Endothelial cell of umbilical vein (primary cell): ENCODE measurements around the gene MTAP. TPM values are rescaled to one million over a fixed set of nuclear protein-coding genes. Genes with fewer than 3 reads are reported as not detected.

Experiments used
- BruUV-seq: library from RNA; stranded (reverse); fragments of 400-500 nt; replicated peaks from 2 replicates; lab custom pipeline; 2021; lab: Mats Ljungman, UMichigan
- CTCF ChIA-PET: fragments of 300-600, 350-600 bp; sonication (Branson Sonifier 250); formaldehyde crosslinking; loops from one replicate; lab custom pipeline; 2021; ENCODE audit warnings: antibody characterized with exemption, inconsistent platforms; lab: Charles Lee
- POLR2A ChIA-PET: fragments of 300-600, 350-600 bp; sonication (Branson Sonifier 250); formaldehyde crosslinking; loops from one replicate; lab custom pipeline; 2021; ENCODE audit warnings: antibody characterized with exemption, inconsistent platforms; lab: Charles Lee
- DNase-seq: peaks from one replicate; pipeline ENCODE4 v3.0.0-alpha.2; 2011; ENCODE audit warnings: low read depth, low spot score
- FAIRE-seq: peaks from 2 replicates; lab custom pipeline; 2011; peaks lifted over from hg19 to GRCh38; lab: Jason Lieb, UNC
- H2AFZ ChIP-seq: 2 replicates; pipeline ENCODE4 v1.6.0; 2012; ENCODE audit warnings: low read depth, low read length, control low read depth, inconsistent platforms
- H3K27ac ChIP-seq: 2 replicates; pipeline ENCODE4 v1.5.1; 2011; ENCODE audit warnings: low read depth, mild to moderate bottlenecking, control low read depth, low read length, moderate library complexity; ENCODE audit not compliant: insufficient read depth
- H3K27me3 ChIP-seq, 2 experiments: 2 replicates each; pipeline versions ENCODE4 v1.6.0 to v1.6.1; 2011; ENCODE audit warnings: low read length in 2 of 2, mixed read lengths in 1 of 2; ENCODE audit not compliant: control insufficient read depth in 2 of 2, insufficient read depth in 2 of 2
- H3K36me3 ChIP-seq, 2 experiments: 2 replicates in 1 of 2; 3 replicates in 1 of 2; pipeline ENCODE4 v1.5.1; 2011; ENCODE audit warnings: low read length in 2 of 2, mild to moderate bottlenecking in 1 of 2, moderate library complexity in 1 of 2; ENCODE audit not compliant: control insufficient read depth in 2 of 2, insufficient read depth in 2 of 2; ENCODE audit errors: extremely low read depth in 1 of 2
- H3K4me1 ChIP-seq: 3 replicates; pipeline ENCODE4 v1.5.1; 2011; ENCODE audit warnings: mild to moderate bottlenecking, low read length; ENCODE audit not compliant: control insufficient read depth, insufficient read depth; ENCODE audit errors: extremely low read depth
- H3K4me2 ChIP-seq: 2 replicates; pipeline ENCODE4 v1.6.1; 2011; ENCODE audit warnings: low read length, control low read depth, mixed read lengths; ENCODE audit not compliant: insufficient read depth
- H3K4me3 ChIP-seq, 3 experiments: fragments of 200-600 bp in 1 of 3; sonication (generic), shearing (Covaris generic) in 1 of 3; replicated peaks in 1 of 3; 2 replicates each; pipeline ENCODE4 v1.5.1; 2011 to 2016; ENCODE audit warnings: control low read depth in 3 of 3, low read length in 3 of 3, mild to moderate bottlenecking in 2 of 3, inconsistent platforms in 1 of 3, low read depth in 1 of 3, moderate library complexity in 1 of 3; ENCODE audit not compliant: insufficient read depth in 1 of 3
- H3K79me2 ChIP-seq: 2 replicates; pipeline ENCODE4 v1.6.0; 2012; ENCODE audit warnings: low read length, inconsistent platforms; ENCODE audit not compliant: control insufficient read depth, insufficient read depth
- H3K9ac ChIP-seq: replicated peaks from 2 replicates; pipeline ENCODE3; 2011; ENCODE audit warnings: low read length, control low read depth; ENCODE audit not compliant: insufficient read depth; ENCODE audit errors: extremely low read depth
- H3K9me1 ChIP-seq: replicated peaks from 3 replicates; pipeline ENCODE4 v1.6.0; 2011; ENCODE audit warnings: mild to moderate bottlenecking, low read length; ENCODE audit not compliant: control insufficient read depth, insufficient read depth; ENCODE audit errors: extremely low read depth
- H3K9me3 ChIP-seq: replicated peaks from 2 replicates; pipeline ENCODE4 v1.5.1; 2012; ENCODE audit warnings: low read length, inconsistent platforms; ENCODE audit not compliant: control insufficient read depth, insufficient read depth
- H4K20me1 ChIP-seq: replicated peaks from 2 replicates; pipeline ENCODE3; 2011; ENCODE audit warnings: mild to moderate bottlenecking, low read length; ENCODE audit not compliant: control insufficient read depth, insufficient read depth; ENCODE audit errors: extremely low read depth
- CTCF ChIP-seq, 2 donors: IDR thresholded peaks; 1 replicate in 1 of 2; 2 replicates in 1 of 2; pipeline ENCODE4 v1.5.1; 2011; ENCODE audit warnings: low read length in 2 of 2, mild to moderate bottlenecking in 2 of 2, moderate library complexity in 2 of 2, control low read depth in 1 of 2, inconsistent platforms in 1 of 2, low read depth in 1 of 2; ENCODE audit not compliant: insufficient read depth in 1 of 2; ENCODE audit errors: extremely low read depth in 1 of 2
- EZH2 ChIP-seq: IDR thresholded peaks from 2 replicates; pipeline ENCODE4 v1.6.1; 2012; ENCODE audit warnings: borderline replicate concordance, low read depth, mild to moderate bottlenecking, moderate library complexity, low read length, inconsistent platforms; ENCODE audit not compliant: severe bottlenecking
- FOS ChIP-seq: IDR thresholded peaks from 2 replicates; pipeline ENCODE4 v1.6.1; 2011; ENCODE audit warnings: mild to moderate bottlenecking, low read length, moderate library complexity, borderline replicate concordance; ENCODE audit not compliant: insufficient read depth
- GATA2 ChIP-seq: IDR thresholded peaks from 2 replicates; pipeline ENCODE4 v1.7.0; 2011; ENCODE audit warnings: low read depth, mild to moderate bottlenecking, moderate library complexity, mixed read lengths, low read length; ENCODE audit not compliant: insufficient read length, insufficient read depth
- JUN ChIP-seq: IDR thresholded peaks from 2 replicates; pipeline ENCODE4 v1.6.1; 2011; ENCODE audit warnings: borderline replicate concordance, low read depth; ENCODE audit not compliant: insufficient read length, insufficient read depth
- MYC ChIP-seq: IDR thresholded peaks from one replicate; pipeline ENCODE4 v1.6.1; 2011; ENCODE audit warnings: mild to moderate bottlenecking, low read depth, low read length
- POLR2A ChIP-seq: IDR thresholded peaks from 2 replicates; pipeline ENCODE4 v1.6.1; 2012; ENCODE audit warnings: low read depth, mild to moderate bottlenecking, control low read depth, low read length
- POLR2AphosphoS5 ChIP-seq: IDR thresholded peaks from 2 replicates; pipeline ENCODE4 v1.6.1; 2012; ENCODE audit warnings: low read depth, mild to moderate bottlenecking, control low read depth, low read length, moderate library complexity; ENCODE audit not compliant: insufficient read depth
- dilution Hi-C: fragments of 300-500 bp; cut with MboI; formaldehyde crosslinking; loops from one replicate; pipeline ENCODE4 v1.15.0; 2019; ENCODE audit warnings: low sequenced_read_pairs; ENCODE audit not compliant: extremely low pct_ligation_motif_present
- intact Hi-C: fragments of 100-400 bp; cut with micrococcal nuclease; formaldehyde crosslinking; loops from one replicate; pipeline ENCODE4 v1.10.0; 2022
- polyA plus RNA-seq, 4 experiments: library from polyadenylated mRNA; depleted of rRNA in 3 of 4; stranded (reverse) in 3 of 4; unstranded in 1 of 4; fragments of >200 nt; gene quantifications; 2 replicates each; pipeline versions ENCODE4 v1.2.1 to v1.2.3, GENCODE V29; 2011 to 2012; ENCODE audit warnings: missing spikeins in 1 of 4
- total RNA-seq: library from RNA; stranded (reverse); gene quantifications from 2 replicates; pipeline ENCODE4 v1.2.3, GENCODE V29; 2021
- TF ChIP-seq, protein P1 (sequence below): IDR thresholded peaks from 2 replicates; pipeline ENCODE4 v1.6.1; 2011; ENCODE audit not compliant: insufficient read depth, insufficient read length

MTAP gene
- total and polyA plus RNA-seq, 2 donors (not counting 3 experiments of a cell fraction or from before 2014, with no cell fraction given) = 11.3 to 55.1 TPM

DNA sequence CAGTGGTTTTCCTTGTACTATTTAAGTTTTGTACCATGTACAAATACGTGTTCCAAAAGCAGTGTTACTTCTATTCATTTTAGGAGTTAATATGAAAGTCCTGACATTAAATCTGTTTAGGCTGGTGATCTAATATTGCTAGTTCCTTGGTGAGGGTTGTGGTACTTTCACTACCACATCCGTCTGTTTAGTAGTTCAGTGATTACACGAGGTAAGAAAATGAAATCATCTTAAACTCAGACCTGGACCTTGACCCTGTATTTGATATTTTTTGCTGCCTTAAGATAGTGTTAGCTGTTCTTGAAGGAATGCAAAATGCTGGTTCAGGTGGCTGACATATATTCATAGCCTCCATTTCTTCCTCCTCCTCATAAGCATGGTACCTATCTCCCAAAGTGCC is 50.3 kb downstream of the MTAP start:
- ChIA-PET POLR2A (no interaction called here), CTCF (interaction anchor here (1.8 kb wide), 1 partner anchor 10 kb away, joined by 7 read pairs; no protein-coding TSS in a partner anchor)
- dilution Hi-C loops (no loop called here), intact Hi-C loops (no loop called here)
- no peaks in the 10 kb centered on the region for H3K79me2 ChIP-seq
- H2AFZ ChIP-seq = no peak overlapping the region
- H3K9ac ChIP-seq = no peak overlapping the region
- H3K27ac ChIP-seq = no peak overlapping the region
- FAIRE-seq = no peak
- no peaks in the 10 kb centered on the region for H3K27me3 ChIP-seq
- no peak for TF ChIP-seq MYC
- DNase-seq = no peak
- peaks cover 15% of the 10 kb centered on the region for H3K4me1 ChIP-seq
- no peaks in the 10 kb centered on the region for H4K20me1 ChIP-seq
- no peaks in the 10 kb centered on the region for H3K9me1 ChIP-seq
- H3K4me3 ChIP-seq = no peak overlapping the region
- H3K9me3 ChIP-seq = no peaks in the 10 kb centered on the region
- BruUV-seq = no TSS peak
- H3K36me3 ChIP-seq = peaks cover 0 to 5% of the 10 kb centered on the region in 2 experiments
- no peak overlapping the region for H3K4me2 ChIP-seq

DNA sequence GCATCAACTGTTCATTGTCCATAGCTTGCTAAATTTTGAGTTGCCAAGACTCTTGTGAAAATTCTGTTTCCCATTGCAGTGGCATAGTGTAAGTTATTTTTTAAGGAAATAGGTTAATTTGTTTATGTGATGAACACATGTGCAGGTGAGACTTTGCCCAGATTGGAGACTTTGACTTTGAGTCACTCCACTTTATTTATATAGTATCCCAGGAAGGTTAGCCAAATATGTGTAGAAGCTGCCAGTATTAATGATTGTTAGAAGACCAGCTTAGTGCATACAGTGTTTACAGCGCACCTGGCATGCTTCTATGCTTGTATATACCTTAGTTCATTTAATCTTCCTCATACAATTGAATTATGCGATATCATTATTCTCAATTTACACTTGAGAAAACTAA is 51.0 kb downstream of the MTAP start:
- no peaks in the 10 kb centered on the region for H3K9me3 ChIP-seq
- no peak overlapping the region for H2AFZ ChIP-seq
- peaks cover 15% of the 10 kb centered on the region for H3K4me1 ChIP-seq
- dilution Hi-C loops = no loop called here
- H3K27me3 ChIP-seq = no peaks in the 10 kb centered on the region
- H3K4me2 ChIP-seq = no peak overlapping the region
- TF ChIP-seq, protein P1, sequence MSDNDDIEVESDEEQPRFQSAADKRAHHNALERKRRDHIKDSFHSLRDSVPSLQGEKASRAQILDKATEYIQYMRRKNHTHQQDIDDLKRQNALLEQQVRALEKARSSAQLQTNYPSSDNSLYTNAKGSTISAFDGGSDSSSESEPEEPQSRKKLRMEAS = no peak
- TF ChIP-seq POLR2A (no peak), POLR2AphosphoS5 (no peak), CTCF (IDR thresholded peaks at IDR 0.05; ENCODE audit: extremely low read depth in 1 of 2, insufficient read depth in 1 of 2, low read depth in 1 of 2, low read length in 2 of 2) (no peak), MYC (no peak), EZH2 (no peak), GATA2 (no peak), JUN (no peak), FOS (no peak)
- H3K79me2 ChIP-seq = no peaks in the 10 kb centered on the region
- CTCF ChIA-PET = interaction anchor here (1.0 to 1.8 kb wide), 3 partner anchors 10 to 156 kb away, joined by 3 to 7 read pairs (median 4); partner anchors contain the start of gene CDKN2B
- BruUV-seq = no TSS peak
- H3K36me3 ChIP-seq = peaks cover 0 to 6% of the 10 kb centered on the region in 2 experiments
- no peak overlapping the region for H3K9ac ChIP-seq
- FAIRE-seq (no peak), DNase-seq (no peak)
- POLR2A ChIA-PET = no interaction called here
- intact Hi-C loops = no loop called here
- no peaks in the 10 kb centered on the region for H3K9me1 ChIP-seq
- H4K20me1 ChIP-seq = no peaks in the 10 kb centered on the region
- H3K27ac ChIP-seq = no peak overlapping the region
- no peak overlapping the region for H3K4me3 ChIP-seq
